H9 (cell line): ENCODE data around the gene SERINC1. TPM values are rescaled to one million over a fixed set of nuclear protein-coding genes. Genes with fewer than 3 reads are reported as not detected.

Experiments
- DNase-seq: peaks from one replicate; pipeline ENCODE4 v3.0.0-alpha.2; 2017
- H2AFZ ChIP-seq: one replicate; pipeline ENCODE4 v1.6.1; 2013; ENCODE audit warnings: mild to moderate bottlenecking, low read length, control low read depth, moderate library complexity
- H2AK5ac ChIP-seq: 2 replicates; pipeline ENCODE4 v1.6.1; 2013; ENCODE audit warnings: low read length, control low read depth, mixed read lengths; ENCODE audit not compliant: insufficient read length
- H2BK120ac ChIP-seq: one replicate; pipeline ENCODE4 v1.6.1; 2013; ENCODE audit warnings: low read depth, mild to moderate bottlenecking, low read length, control low read depth, inconsistent platforms; ENCODE audit not compliant: poor library complexity, severe bottlenecking
- H2BK12ac ChIP-seq: 2 replicates; pipeline ENCODE4 v1.6.1; 2013; ENCODE audit warnings: low read length, control low read depth, mixed read lengths, low read depth; ENCODE audit not compliant: insufficient read length
- H2BK15ac ChIP-seq: 2 replicates; pipeline ENCODE4 v1.6.1; 2013; ENCODE audit warnings: low read depth, low read length, control low read depth
- H2BK20ac ChIP-seq: one replicate; pipeline ENCODE4 v1.6.1; 2013; ENCODE audit warnings: low read depth, mild to moderate bottlenecking, low read length, control low read depth, inconsistent platforms; ENCODE audit not compliant: poor library complexity, severe bottlenecking
- H2BK5ac ChIP-seq: 2 replicates; pipeline ENCODE4 v1.6.1; 2013; ENCODE audit warnings: low read length, control low read depth, mixed read lengths; ENCODE audit not compliant: insufficient read length
- H3K14ac ChIP-seq: 2 replicates; pipeline ENCODE4 v1.6.1; 2013; ENCODE audit warnings: low read length, control low read depth; ENCODE audit not compliant: insufficient read depth
- H3K18ac ChIP-seq: 2 replicates; pipeline ENCODE4 v1.6.1; 2013; ENCODE audit warnings: low read depth, mild to moderate bottlenecking, mixed read lengths, low read length, control low read depth; ENCODE audit not compliant: insufficient read length
- H3K23ac ChIP-seq: 2 replicates; pipeline ENCODE4 v1.6.1; 2013; ENCODE audit warnings: low read length, control low read depth, mixed read lengths, low read depth; ENCODE audit not compliant: insufficient read length
- H3K23me2 ChIP-seq: 2 replicates; pipeline ENCODE4 v1.6.1; 2013; ENCODE audit warnings: low read depth, mild to moderate bottlenecking, mixed read lengths, low read length, control low read depth; ENCODE audit not compliant: insufficient read length, poor library complexity, severe bottlenecking
- H3K27ac ChIP-seq: 2 replicates; pipeline ENCODE4 v1.5.1; 2013; ENCODE audit warnings: low read length, control low read depth, mixed read lengths, low read depth; ENCODE audit not compliant: insufficient read length
- H3K27me3 ChIP-seq: 2 replicates; pipeline ENCODE4 v1.6.1; 2013; ENCODE audit warnings: low read length, control low read depth, inconsistent platforms; ENCODE audit not compliant: insufficient read depth
- H3K4ac ChIP-seq: 2 replicates; pipeline ENCODE4 v1.6.1; 2013; ENCODE audit warnings: low read depth, mild to moderate bottlenecking, control low read depth, inconsistent platforms, low read length, moderate library complexity
- H3K4me1 ChIP-seq: 2 replicates; pipeline ENCODE4 v1.6.1; 2013; ENCODE audit warnings: low read length, control low read depth, inconsistent platforms; ENCODE audit not compliant: insufficient read depth
- H3K4me2 ChIP-seq: 2 replicates; pipeline ENCODE4 v1.6.1; 2013; ENCODE audit warnings: low read length, control low read depth, mixed read lengths; ENCODE audit not compliant: insufficient read length, insufficient read depth
- H3K56ac ChIP-seq: 2 replicates; pipeline ENCODE4 v1.6.1; 2013; ENCODE audit warnings: low read depth, mild to moderate bottlenecking, mixed read lengths, low read length, control low read depth; ENCODE audit not compliant: insufficient read length
- H3K79me1 ChIP-seq: 2 replicates; pipeline ENCODE4 v1.6.1; 2013; ENCODE audit warnings: low read depth, mild to moderate bottlenecking, moderate library complexity, low read length, control low read depth, inconsistent platforms; ENCODE audit not compliant: insufficient read depth, poor library complexity, severe bottlenecking
- H3K79me2 ChIP-seq: 2 replicates; pipeline ENCODE4 v1.6.1; 2013; ENCODE audit warnings: low read length, control low read depth, inconsistent platforms; ENCODE audit not compliant: insufficient read depth
- H3K9ac ChIP-seq: 2 replicates; pipeline ENCODE4 v1.6.1; 2013; ENCODE audit warnings: low read length, control low read depth, mixed read lengths; ENCODE audit not compliant: insufficient read length; ENCODE audit errors: extremely low read depth
- H3K9me3 ChIP-seq: one replicate; pipeline ENCODE4 v1.6.1; 2013; ENCODE audit warnings: low read depth, low read length, inconsistent platforms; ENCODE audit not compliant: control insufficient read depth
- H3T11ph ChIP-seq: one replicate; pipeline ENCODE4 v1.6.1; 2013; ENCODE audit warnings: mild to moderate bottlenecking, low read length, control low read depth, inconsistent platforms
- H4K20me1 ChIP-seq: one replicate; pipeline ENCODE4 v1.6.1; 2013; ENCODE audit not compliant: control insufficient read depth, insufficient read length, insufficient read depth
- H4K5ac ChIP-seq: 2 replicates; pipeline ENCODE4 v1.6.1; 2013; ENCODE audit warnings: low read depth, mild to moderate bottlenecking, mixed read lengths, low read length, control low read depth; ENCODE audit not compliant: insufficient read length
- H4K8ac ChIP-seq: replicated peaks from 2 replicates; pipeline ENCODE4 v1.6.1; 2013; ENCODE audit warnings: low read length, control low read depth, mixed read lengths, low read depth; ENCODE audit not compliant: insufficient read length
- H4K91ac ChIP-seq: 2 replicates; pipeline ENCODE4 v1.6.1; 2013; ENCODE audit warnings: low read depth, mild to moderate bottlenecking, moderate library complexity, mixed read lengths, low read length, control low read depth; ENCODE audit not compliant: insufficient read length
- H3K27ac Mint-ChIP-seq, 3 experiments: 2 replicates in 2 of 3; 3 replicates in 1 of 3; pipeline ENCODE4 v1.8.0; 2020 to 2021; ENCODE audit warnings: mixed read lengths in 3 of 3, mild to moderate bottlenecking in 1 of 3, moderate library complexity in 1 of 3
- H3K27me3 Mint-ChIP-seq: 2 replicates; pipeline ENCODE4 v1.8.0; 2021; ENCODE audit warnings: low read depth, mild to moderate bottlenecking, moderate library complexity, mixed read lengths
- H3K36me3 Mint-ChIP-seq, 3 experiments: 2 replicates in 2 of 3; 3 replicates in 1 of 3; pipeline ENCODE4 v1.8.0; 2020 to 2021; ENCODE audit warnings: low read depth in 3 of 3, mixed read lengths in 3 of 3; ENCODE audit not compliant: insufficient read depth in 1 of 3
- H3K4me1 Mint-ChIP-seq, 2 experiments: 2 replicates each; pipeline ENCODE4 v1.8.0; 2020; ENCODE audit warnings: mixed read lengths in 2 of 2
- H3K4me3 Mint-ChIP-seq, 2 experiments: 2 replicates in 1 of 2; 3 replicates in 1 of 2; pipeline ENCODE4 v1.8.0; 2020 to 2021; ENCODE audit warnings: mild to moderate bottlenecking in 2 of 2, mixed read lengths in 2 of 2, moderate library complexity in 1 of 2
- H3K9me3 Mint-ChIP-seq, 2 experiments: 2 replicates in 1 of 2; 3 replicates in 1 of 2; pipeline ENCODE4 v1.8.0; 2020; ENCODE audit warnings: mild to moderate bottlenecking in 2 of 2, mixed read lengths in 2 of 2, moderate library complexity in 1 of 2
- WGBS: extraction: QIAGEN DNeasy Blood & Tissue Kit; methylation state at CpG from one replicate; pipeline ENCODE4 v1.1.7; 2013; ENCODE audit warnings: missing lambda C conversion rate, low lambda C conversion rate, mixed read lengths; ENCODE audit not compliant: insufficient read length; ENCODE audit errors: extremely low coverage; 5-methylcytosine and 5-hydroxymethylcytosine counted together
- total RNA-seq: library from RNA; stranded (reverse); gene quantifications from 2 replicates; pipeline ENCODE4 v1.2.1, GENCODE V29; 2021
- TF ChIP-seq, protein P1 (sequence below): fragments of 200-600 bp; sonication (generic); conservative IDR thresholded peaks from 3 replicates; pipeline ENCODE4 v1.8.0; 2021; ENCODE audit warnings: antibody characterized with exemption, mild to moderate bottlenecking

The SERINC1 gene
- total RNA-seq, 1 experiment from 2014 or later = 48.4 TPM

DNA sequence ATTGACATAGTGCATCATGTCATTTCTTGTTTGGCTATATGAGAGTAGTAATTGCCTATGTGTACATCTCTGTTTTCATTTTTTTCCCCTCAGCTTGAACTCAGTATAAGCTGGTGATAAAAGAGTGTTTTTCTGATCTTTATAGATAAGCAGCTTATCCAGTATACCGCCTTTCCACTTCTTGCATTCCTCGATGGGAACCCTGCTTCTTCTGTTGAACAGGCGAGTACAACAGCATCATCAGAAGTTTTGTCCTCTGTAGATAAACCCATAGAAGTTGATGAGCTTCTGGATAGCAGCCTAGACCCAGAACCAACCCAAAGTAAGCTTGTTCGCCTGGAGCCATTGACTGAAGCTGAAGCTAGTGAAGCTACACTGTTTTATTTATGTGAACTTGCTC lies 39.8 kb downstream of the SERINC1 start:
- WGBS = no CpG with 5 or more reads among the region's 4 CpGs
- no peak overlapping the region for H4K8ac ChIP-seq

More for the DNA sequence above, 39.8 kb downstream of the SERINC1 start:
- Histone ChIP-seq H3K9me3 (no peaks in the 10 kb centered on the region), H3K79me1 (no peaks in the 10 kb centered on the region), H3K14ac (no peak overlapping the region), H2BK5ac (no peak overlapping the region), H3T11ph (no peak overlapping the region), H3K27ac (no peak overlapping the region), H3K23ac (no peak overlapping the region), H4K20me1 (no peaks in the 10 kb centered on the region), H2BK120ac (no peak overlapping the region), H3K4ac (no peak overlapping the region), H2BK15ac (no peak overlapping the region), H2BK12ac (no peak overlapping the region), H3K27me3 (no peaks in the 10 kb centered on the region), H3K18ac (no peak overlapping the region), H2AK5ac (no peak overlapping the region), H2AFZ (no peak overlapping the region), H3K23me2 (no peaks in the 10 kb centered on the region), H4K5ac (no peak overlapping the region), H3K9ac (no peak overlapping the region), H3K79me2 (no peaks in the 10 kb centered on the region), H4K91ac (no peak overlapping the region), H3K4me1 (no peaks in the 10 kb centered on the region), H3K4me2 (no peak overlapping the region), H3K56ac (no peak overlapping the region), H2BK20ac (no peak overlapping the region)
- H3K4me3 Mint-ChIP-seq = no peak overlapping the region
- H3K36me3 Mint-ChIP-seq = peaks cover 18 to 57% (median 49%) of the 10 kb centered on the region in 3 experiments
- H3K9me3 Mint-ChIP-seq = no peaks in the 10 kb centered on the region
- H3K27ac Mint-ChIP-seq = no peak overlapping the region
- H3K27me3 Mint-ChIP-seq = no peaks in the 10 kb centered on the region
- TF ChIP-seq, protein P1, sequence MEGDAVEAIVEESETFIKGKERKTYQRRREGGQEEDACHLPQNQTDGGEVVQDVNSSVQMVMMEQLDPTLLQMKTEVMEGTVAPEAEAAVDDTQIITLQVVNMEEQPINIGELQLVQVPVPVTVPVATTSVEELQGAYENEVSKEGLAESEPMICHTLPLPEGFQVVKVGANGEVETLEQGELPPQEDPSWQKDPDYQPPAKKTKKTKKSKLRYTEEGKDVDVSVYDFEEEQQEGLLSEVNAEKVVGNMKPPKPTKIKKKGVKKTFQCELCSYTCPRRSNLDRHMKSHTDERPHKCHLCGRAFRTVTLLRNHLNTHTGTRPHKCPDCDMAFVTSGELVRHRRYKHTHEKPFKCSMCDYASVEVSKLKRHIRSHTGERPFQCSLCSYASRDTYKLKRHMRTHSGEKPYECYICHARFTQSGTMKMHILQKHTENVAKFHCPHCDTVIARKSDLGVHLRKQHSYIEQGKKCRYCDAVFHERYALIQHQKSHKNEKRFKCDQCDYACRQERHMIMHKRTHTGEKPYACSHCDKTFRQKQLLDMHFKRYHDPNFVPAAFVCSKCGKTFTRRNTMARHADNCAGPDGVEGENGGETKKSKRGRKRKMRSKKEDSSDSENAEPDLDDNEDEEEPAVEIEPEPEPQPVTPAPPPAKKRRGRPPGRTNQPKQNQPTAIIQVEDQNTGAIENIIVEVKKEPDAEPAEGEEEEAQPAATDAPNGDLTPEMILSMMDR = no peak
- DNase-seq = no peak
- H3K4me1 Mint-ChIP-seq = no peaks in the 10 kb centered on the region
